ENCODE data around the gene NCOA1. TPM values are rescaled to one million over a fixed set of nuclear protein-coding genes. Genes with fewer than 3 reads are reported as not detected.

Gene NCOA1
- polyA plus RNA-seq, 1 of the 3 experiments (the other 2 are of a cell fraction) = 10.7 TPM

GRCh38 chr2:24586955-24587354 lies 95.9 kb downstream of the NCOA1 start:
- no peak overlapping the region for H3K4me2 ChIP-seq
- no peaks in the 10 kb centered on the region for H3K27me3 ChIP-seq (ENCODE audit: insufficient read depth)
- H3K79me2 ChIP-seq (ENCODE audit: insufficient read depth) = 0 out of 2 replicates have a peak, but pooled peaks cover 4% of the 10 kb centered on the region
- no peaks in the 10 kb centered on the region for H3K9me2 ChIP-seq
- POLR2A ChIA-PET = no interaction called here
- no peaks in the 10 kb centered on the region for H3F3A ChIP-seq (replicated peaks; ENCODE audit: insufficient read depth)
- H4K20me1 ChIP-seq (ENCODE audit: insufficient read depth) = no peaks in the 10 kb centered on the region
- CTCF ChIA-PET = no interaction called here
- H3K36me3 ChIP-seq (replicated peaks in 1 of 2; ENCODE audit: control insufficient read depth in 1 of 2, insufficient read depth in 2 of 2, low read length in 1 of 2) = peaks cover 0 to 7% of the 10 kb centered on the region in 2 experiments
- no peak overlapping the region for H3K9ac ChIP-seq
- TF ChIP-seq SIN3A (IDR thresholded peaks at IDR 0.05; ENCODE audit: borderline replicate concordance, low read depth, low read length) (no peak), MEF2A (IDR thresholded peaks at IDR 0.05; ENCODE audit: borderline replicate concordance, low read depth) (no peak), NFIC (IDR thresholded peaks at IDR 0.05; ENCODE audit: borderline replicate concordance) (no peak), MXI1 (IDR thresholded peaks at IDR 0.05; ENCODE audit: low read depth, low read length) (no peak), NRF1 (IDR thresholded peaks at IDR 0.05; ENCODE audit: low read depth, low read length) (no peak), RAD21 (IDR thresholded peaks at IDR 0.05; ENCODE audit: low read length) (no peak)
- TF ChIP-seq, protein P1, sequence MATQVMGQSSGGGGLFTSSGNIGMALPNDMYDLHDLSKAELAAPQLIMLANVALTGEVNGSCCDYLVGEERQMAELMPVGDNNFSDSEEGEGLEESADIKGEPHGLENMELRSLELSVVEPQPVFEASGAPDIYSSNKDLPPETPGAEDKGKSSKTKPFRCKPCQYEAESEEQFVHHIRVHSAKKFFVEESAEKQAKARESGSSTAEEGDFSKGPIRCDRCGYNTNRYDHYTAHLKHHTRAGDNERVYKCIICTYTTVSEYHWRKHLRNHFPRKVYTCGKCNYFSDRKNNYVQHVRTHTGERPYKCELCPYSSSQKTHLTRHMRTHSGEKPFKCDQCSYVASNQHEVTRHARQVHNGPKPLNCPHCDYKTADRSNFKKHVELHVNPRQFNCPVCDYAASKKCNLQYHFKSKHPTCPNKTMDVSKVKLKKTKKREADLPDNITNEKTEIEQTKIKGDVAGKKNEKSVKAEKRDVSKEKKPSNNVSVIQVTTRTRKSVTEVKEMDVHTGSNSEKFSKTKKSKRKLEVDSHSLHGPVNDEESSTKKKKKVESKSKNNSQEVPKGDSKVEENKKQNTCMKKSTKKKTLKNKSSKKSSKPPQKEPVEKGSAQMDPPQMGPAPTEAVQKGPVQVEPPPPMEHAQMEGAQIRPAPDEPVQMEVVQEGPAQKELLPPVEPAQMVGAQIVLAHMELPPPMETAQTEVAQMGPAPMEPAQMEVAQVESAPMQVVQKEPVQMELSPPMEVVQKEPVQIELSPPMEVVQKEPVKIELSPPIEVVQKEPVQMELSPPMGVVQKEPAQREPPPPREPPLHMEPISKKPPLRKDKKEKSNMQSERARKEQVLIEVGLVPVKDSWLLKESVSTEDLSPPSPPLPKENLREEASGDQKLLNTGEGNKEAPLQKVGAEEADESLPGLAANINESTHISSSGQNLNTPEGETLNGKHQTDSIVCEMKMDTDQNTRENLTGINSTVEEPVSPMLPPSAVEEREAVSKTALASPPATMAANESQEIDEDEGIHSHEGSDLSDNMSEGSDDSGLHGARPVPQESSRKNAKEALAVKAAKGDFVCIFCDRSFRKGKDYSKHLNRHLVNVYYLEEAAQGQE (IDR thresholded peaks at IDR 0.05; ENCODE audit: low read depth, low read length) = no peak
- no peaks in the 10 kb centered on the region for H3K4me1 ChIP-seq (ENCODE audit: control insufficient read depth in 1 of 2, insufficient read depth in 2 of 2, low read depth in 1 of 2, low read length in 1 of 2)
- H3K4me3 ChIP-seq (ENCODE audit: low read depth in 2 of 2, low read length in 1 of 2) = no peak overlapping the region
- no peak overlapping the region for H2AFZ ChIP-seq (ENCODE audit: low read depth)
- WGBS (ENCODE audit: low lambda C conversion rate) = 89% methylated on average over 3 of the region's 3 CpGs
- no peak for DNase-seq
- H3K27ac ChIP-seq (ENCODE audit: low read depth in 2 of 2, low read length in 1 of 2) = no peak overlapping the region
- H3K9me3 ChIP-seq = no peaks in the 10 kb centered on the region

GRCh38 chr2:24588294-24588693 lies 97.2 kb downstream of the NCOA1 start:
- Histone ChIP-seq H3K79me2 (ENCODE audit: insufficient read depth) (0 out of 2 replicates have a peak, but pooled peaks cover 4% of the 10 kb centered on the region), H3K27ac (ENCODE audit: low read depth in 2 of 2, low read length in 1 of 2) (no peak overlapping the region), H3K9ac (no peak overlapping the region), H3K9me3 (no peaks in the 10 kb centered on the region), H3K4me2 (no peak overlapping the region), H3K4me1 (ENCODE audit: control insufficient read depth in 1 of 2, insufficient read depth in 2 of 2, low read depth in 1 of 2, low read length in 1 of 2) (no peaks in the 10 kb centered on the region; a peak in 1 of 4 replicates), H3K4me3 (ENCODE audit: low read depth in 2 of 2, low read length in 1 of 2) (no peak overlapping the region), H3K9me2 (no peaks in the 10 kb centered on the region), H3K36me3 (replicated peaks in 1 of 2; ENCODE audit: control insufficient read depth in 1 of 2, insufficient read depth in 2 of 2, low read length in 1 of 2) (peaks cover 0 to 4% of the 10 kb centered on the region in 2 experiments), H3F3A (replicated peaks; ENCODE audit: insufficient read depth) (no peaks in the 10 kb centered on the region), H2AFZ (ENCODE audit: low read depth) (no peak overlapping the region), H4K20me1 (ENCODE audit: insufficient read depth) (no peaks in the 10 kb centered on the region), H3K27me3 (ENCODE audit: insufficient read depth) (no peaks in the 10 kb centered on the region)
- ChIA-PET CTCF (interaction anchor here (1.7 kb wide), 1 partner anchor 10 kb away, joined by 4 read pairs; no protein-coding TSS in a partner anchor), POLR2A (no interaction called here)
- DNase-seq = no peak
- TF ChIP-seq FOXM1 (IDR thresholded peaks at IDR 0.05; ENCODE audit: low read depth) (no peak), EZH2phosphoT487 (IDR thresholded peaks at IDR 0.05; ENCODE audit: borderline replicate concordance, low read depth) (no peak), RCOR1 (IDR thresholded peaks at IDR 0.05; ENCODE audit: low read length) (no peak), TAF1 (IDR thresholded peaks at IDR 0.05; ENCODE audit: borderline replicate concordance, low read depth, low read length) (no peak), SIN3A (IDR thresholded peaks at IDR 0.05; ENCODE audit: borderline replicate concordance, low read depth, low read length) (no peak), TEAD4 (IDR thresholded peaks at IDR 0.05; ENCODE audit: borderline replicate concordance, insufficient read depth) (no peak), MAX (IDR thresholded peaks at IDR 0.05; ENCODE audit: low read depth) (no peak), MEF2A (IDR thresholded peaks at IDR 0.05; ENCODE audit: borderline replicate concordance, low read depth) (no peak), RXRA (IDR thresholded peaks at IDR 0.05; ENCODE audit: borderline replicate concordance, low read depth) (no peak)
- TF ChIP-seq, protein P2, sequence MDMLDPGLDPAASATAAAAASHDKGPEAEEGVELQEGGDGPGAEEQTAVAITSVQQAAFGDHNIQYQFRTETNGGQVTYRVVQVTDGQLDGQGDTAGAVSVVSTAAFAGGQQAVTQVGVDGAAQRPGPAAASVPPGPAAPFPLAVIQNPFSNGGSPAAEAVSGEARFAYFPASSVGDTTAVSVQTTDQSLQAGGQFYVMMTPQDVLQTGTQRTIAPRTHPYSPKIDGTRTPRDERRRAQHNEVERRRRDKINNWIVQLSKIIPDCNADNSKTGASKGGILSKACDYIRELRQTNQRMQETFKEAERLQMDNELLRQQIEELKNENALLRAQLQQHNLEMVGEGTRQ (IDR thresholded peaks at IDR 0.05; ENCODE audit: borderline replicate concordance, low read depth, low read length) = no peak
- TF ChIP-seq, protein P1 (IDR thresholded peaks at IDR 0.05; ENCODE audit: low read depth, low read length) = no peak
- 86% methylated on average over 5 of the region's 5 CpGs for WGBS (ENCODE audit: low lambda C conversion rate)
